Natural killer cell (primary cell): Measurements from ENCODE around the gene FAM171A2. TPM values are rescaled to one million over a fixed set of nuclear protein-coding genes. Genes with fewer than 3 reads are reported as not detected.

Experiments
- ATAC-seq, 3 donors: fragments of 150-1000 bp in 2 of 3; fragments of 200-7000 bp in 1 of 3; cut with Tn5 transposase; 1 replicate in 1 of 3; 2 replicates in 2 of 3; pipeline ENCODE4 v1.10.0; 2021; ENCODE audit warnings: mild to moderate bottlenecking in 2 of 3, moderate library complexity in 2 of 3
- DNase-seq, 2 donors: peaks; one replicate each; pipeline versions ENCODE4 v3.0.0 to v3.0.0-alpha.2; 2013 to 2021; ENCODE audit warnings: mixed read lengths in 1 of 2
- H3K27ac ChIP-seq: one replicate; pipeline ENCODE4 v1.5.1; 2013; ENCODE audit warnings: mild to moderate bottlenecking, low read length
- H3K27me3 ChIP-seq: one replicate; pipeline ENCODE4 v1.6.1; 2013; ENCODE audit warnings: low read length; ENCODE audit not compliant: control insufficient read depth, insufficient read depth
- H3K36me3 ChIP-seq: one replicate; pipeline ENCODE4 v1.6.1; 2013; ENCODE audit warnings: low read length; ENCODE audit not compliant: control insufficient read depth, insufficient read depth
- H3K4me1 ChIP-seq: one replicate; pipeline ENCODE4 v1.6.1; 2013; ENCODE audit warnings: low read length; ENCODE audit not compliant: control insufficient read depth, insufficient read depth
- H3K4me3 ChIP-seq: one replicate; pipeline ENCODE4 v1.5.1; 2013; ENCODE audit warnings: low read length
- H3K9me3 ChIP-seq: one replicate; pipeline ENCODE4 v1.6.1; 2013; ENCODE audit warnings: low read length; ENCODE audit not compliant: control insufficient read depth, insufficient read depth
- H3K27ac Mint-ChIP-seq, 2 donors: one replicate each; pipeline ENCODE4 v1.8.0; 2022; ENCODE audit warnings: mild to moderate bottlenecking in 2 of 2, mixed read lengths in 2 of 2, moderate library complexity in 1 of 2
- H3K27me3 Mint-ChIP-seq, 2 donors: one replicate each; pipeline ENCODE4 v1.8.0; 2022; ENCODE audit warnings: low read depth in 2 of 2, mixed read lengths in 2 of 2
- H3K36me3 Mint-ChIP-seq: one replicate; pipeline ENCODE4 v1.8.0; 2022; ENCODE audit warnings: mixed read lengths
- H3K4me1 Mint-ChIP-seq, 2 donors: one replicate each; pipeline ENCODE4 v1.8.0; 2022; ENCODE audit warnings: mixed read lengths in 2 of 2
- H3K4me3 Mint-ChIP-seq: one replicate; pipeline ENCODE4 v1.8.0; 2022; ENCODE audit warnings: mild to moderate bottlenecking, moderate library complexity, mixed read lengths
- H3K9me3 Mint-ChIP-seq, 2 donors: one replicate each; pipeline ENCODE4 v1.8.0; 2022; ENCODE audit warnings: mixed read lengths in 2 of 2
- CTCF ChIP-seq: fragments of 200-600 bp; IDR thresholded peaks from one replicate; pipeline ENCODE4 v1.8.0; 2022; ENCODE audit warnings: antibody characterized with exemption
- WGBS: methylation state at CpG from one replicate; pipeline ENCODE4 v1.1.7; 2013; ENCODE audit warnings: missing lambda C conversion rate; ENCODE audit not compliant: insufficient coverage; 5-methylcytosine and 5-hydroxymethylcytosine counted together
- intact Hi-C: fragments of 100-400 bp; cut with micrococcal nuclease; formaldehyde crosslinking; loops from one replicate; pipeline ENCODE4 v1.14.2; 2022
- total RNA-seq, 4 donors: library from RNA; stranded (reverse); fragments of 120-200 nt in 1 of 4; gene quantifications; one replicate each; pipeline versions ENCODE4 v1.2.3 to v1.2.4, GENCODE V29; 2013 to 2022

The FAM171A2 gene
- total RNA-seq, 3 donors from 2014 or later (not counting 1 experiment from before 2014, with no cell fraction given): 0.20 to 0.43 (median 0.24) TPM

GRCh38 chr17:44359458-44360143, 4.1 kb downstream of the FAM171A2 start:
- H3K4me3 Mint-ChIP-seq: no peak overlapping the region
- ATAC-seq (no peak), DNase-seq (no peak)
- no peak for TF ChIP-seq CTCF
- Histone ChIP-seq H3K36me3 (no peaks in the 10 kb centered on the region), H3K27ac (no peak overlapping the region), H3K9me3 (no peaks in the 10 kb centered on the region), H3K4me1 (peaks cover 13% of the 10 kb centered on the region), H3K4me3 (no peak overlapping the region), H3K27me3 (peaks cover 10% of the 10 kb centered on the region)
- H3K36me3 Mint-ChIP-seq: no peaks in the 10 kb centered on the region
- peaks cover 8 to 18% of the 10 kb centered on the region in 2 donors for H3K27me3 Mint-ChIP-seq
- WGBS: 85% methylated on average over 14 of the region's 14 CpGs
- H3K9me3 Mint-ChIP-seq: no peaks in the 10 kb centered on the region
- no peak overlapping the region for H3K27ac Mint-ChIP-seq
- H3K4me1 Mint-ChIP-seq: no peaks in the 10 kb centered on the region
- intact Hi-C loops: no loop called here

GRCh38 chr17:44359006-44359405, 4.6 kb downstream of the FAM171A2 start:
- Mint-ChIP-seq H3K9me3 (no peaks in the 10 kb centered on the region), H3K4me1 (no peaks in the 10 kb centered on the region), H3K27me3 (peaks cover 8 to 18% of the 10 kb centered on the region in 2 donors), H3K27ac (no peak overlapping the region), H3K4me3 (no peak overlapping the region), H3K36me3 (no peaks in the 10 kb centered on the region)
- DNase-seq: peak in 1 of 2 donors; percentile 19
- no peak for TF ChIP-seq CTCF
- no peaks in the 10 kb centered on the region for H3K36me3 ChIP-seq
- no peak overlapping the region for H3K27ac ChIP-seq
- ATAC-seq: no peak
- WGBS: 57% methylated on average over 6 of the region's 6 CpGs
- H3K4me3 ChIP-seq: no peak overlapping the region
- no peaks in the 10 kb centered on the region for H3K9me3 ChIP-seq
- H3K4me1 ChIP-seq: peaks cover 13% of the 10 kb centered on the region
- peaks cover 10% of the 10 kb centered on the region for H3K27me3 ChIP-seq
- intact Hi-C loops: no loop called here

GRCh38 chr17:44358066-44358465, 5.6 kb downstream of the FAM171A2 start:
- no peak overlapping the region for H3K27ac ChIP-seq
- intact Hi-C loops: no loop called here
- H3K9me3 ChIP-seq: no peaks in the 10 kb centered on the region
- DNase-seq (no peak), ATAC-seq (no peak)
- no peaks in the 10 kb centered on the region for H3K36me3 ChIP-seq
- WGBS: 96% methylated on average over 9 of the region's 9 CpGs
- H3K36me3 Mint-ChIP-seq: no peaks in the 10 kb centered on the region
- H3K4me1 Mint-ChIP-seq: no peaks in the 10 kb centered on the region
- H3K27me3 ChIP-seq: peaks cover 10% of the 10 kb centered on the region
- H3K4me1 ChIP-seq: peaks cover 11% of the 10 kb centered on the region
- H3K27ac Mint-ChIP-seq: no peak overlapping the region
- peaks cover 8 to 18% of the 10 kb centered on the region in 2 donors for H3K27me3 Mint-ChIP-seq
- TF ChIP-seq CTCF: no peak
- no peaks in the 10 kb centered on the region for H3K9me3 Mint-ChIP-seq
- H3K4me3 Mint-ChIP-seq: no peak overlapping the region
- H3K4me3 ChIP-seq: no peak overlapping the region

- Mint-ChIP-seq H3K27me3 (peaks cover 8 to 11% of the 10 kb centered on the region in 2 donors), H3K27ac (no peak overlapping the region), H3K36me3 (no peaks in the 10 kb centered on the region), H3K4me3 (no peak overlapping the region), H3K4me1 (no peaks in the 10 kb centered on the region), H3K9me3 (no peaks in the 10 kb centered on the region)
- H3K4me3 ChIP-seq: no peak overlapping the region
- H3K36me3 ChIP-seq: peaks cover 6% of the 10 kb centered on the region
- no peak for TF ChIP-seq CTCF
- WGBS: 84% methylated on average over 11 of the region's 11 CpGs
- no peaks in the 10 kb centered on the region for H3K27me3 ChIP-seq
- no peak for DNase-seq
- ATAC-seq: no peak
- no peak overlapping the region for H3K27ac ChIP-seq
- no peaks in the 10 kb centered on the region for H3K9me3 ChIP-seq
- H3K4me1 ChIP-seq: peaks cover 7% of the 10 kb centered on the region
- intact Hi-C loops: no loop called here
Measured at GRCh38 chr17:44356241-44356640, 7.4 kb downstream of the FAM171A2 start.
